ENCODE data around the gene ADAMTS2.

Gene ADAMTS2

DNA sequence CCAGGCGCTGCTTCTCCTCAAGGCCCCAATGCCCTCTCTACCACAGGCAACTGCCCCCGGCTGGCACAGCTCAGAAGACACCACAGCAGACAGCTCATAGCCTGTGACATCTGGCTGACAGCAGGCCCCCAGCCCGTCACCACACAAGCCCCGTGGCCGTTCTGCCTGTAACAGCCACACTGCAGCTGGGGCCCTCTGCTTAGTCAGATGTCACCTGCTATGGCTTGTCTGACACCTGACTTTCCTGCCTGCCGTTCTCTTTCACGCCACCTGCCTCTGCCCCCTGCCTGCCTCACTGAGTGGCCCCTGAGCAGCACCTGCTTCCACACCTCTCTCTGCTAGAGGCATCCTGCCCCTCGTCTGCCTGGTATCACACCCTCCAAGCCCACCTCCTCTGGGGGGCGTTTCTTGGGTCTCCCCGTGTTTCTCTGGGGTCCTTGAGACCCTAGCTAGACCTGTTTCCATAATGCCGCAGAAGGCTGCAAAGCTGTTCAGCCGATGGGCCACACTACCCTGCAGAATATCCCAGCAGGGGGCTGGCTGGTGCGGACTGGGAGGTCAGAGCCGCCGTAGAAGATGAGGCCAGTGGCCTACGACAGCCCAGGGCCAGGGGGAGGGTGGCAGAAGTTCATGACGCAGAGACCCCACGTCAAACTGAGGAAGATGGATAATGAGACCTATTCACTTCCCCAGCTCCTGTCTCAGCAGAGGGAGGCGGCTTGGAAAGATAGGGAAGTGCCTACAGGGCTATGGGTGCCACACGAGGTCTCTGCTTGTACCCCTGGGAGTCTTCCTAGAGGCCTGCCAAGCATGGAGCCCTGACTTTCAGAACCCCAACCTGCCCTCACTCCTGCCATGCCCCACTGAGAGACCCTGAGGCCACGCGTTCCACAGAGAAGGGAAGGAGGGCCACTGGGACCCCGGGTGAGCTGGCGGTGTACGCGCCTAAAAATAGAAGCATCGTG, 190.0 kb downstream of the ADAMTS2 start:
- no peak for DNase-seq (ENCODE audit: low read depth)

DNA sequence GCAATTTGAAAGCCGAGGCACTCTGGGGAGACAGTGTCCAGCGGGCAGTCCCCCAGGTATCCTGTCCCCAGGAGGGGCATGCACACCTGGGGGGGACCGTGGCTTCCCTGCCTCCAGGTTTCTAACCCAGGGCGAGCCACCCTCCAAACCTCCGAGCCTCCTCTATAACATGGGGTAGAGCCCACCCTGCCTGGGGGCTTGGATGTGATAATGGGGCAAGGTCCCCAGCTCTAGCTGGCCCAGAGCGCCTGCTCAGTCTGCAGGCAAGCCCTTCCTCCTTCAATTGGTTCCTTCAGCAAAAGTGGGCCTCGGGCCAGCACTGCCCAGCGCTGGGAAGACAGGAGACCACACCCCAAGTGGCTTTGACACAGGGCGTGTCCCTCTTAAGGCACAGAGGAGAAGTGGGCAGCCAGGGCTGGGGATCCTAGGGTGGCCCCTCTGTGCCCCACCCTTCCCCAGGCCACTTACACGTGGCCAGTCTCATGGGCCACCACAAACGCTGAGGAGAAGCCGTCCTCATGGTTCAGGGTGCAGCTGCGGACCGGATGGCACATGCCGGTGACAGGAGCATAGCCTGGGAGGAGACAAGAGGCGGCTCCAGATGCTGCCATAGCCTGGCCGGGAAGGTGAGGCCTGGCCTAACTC, 190.8 kb downstream of the ADAMTS2 start:
- DNase-seq (ENCODE audit: low read depth) = no peak

DNA sequence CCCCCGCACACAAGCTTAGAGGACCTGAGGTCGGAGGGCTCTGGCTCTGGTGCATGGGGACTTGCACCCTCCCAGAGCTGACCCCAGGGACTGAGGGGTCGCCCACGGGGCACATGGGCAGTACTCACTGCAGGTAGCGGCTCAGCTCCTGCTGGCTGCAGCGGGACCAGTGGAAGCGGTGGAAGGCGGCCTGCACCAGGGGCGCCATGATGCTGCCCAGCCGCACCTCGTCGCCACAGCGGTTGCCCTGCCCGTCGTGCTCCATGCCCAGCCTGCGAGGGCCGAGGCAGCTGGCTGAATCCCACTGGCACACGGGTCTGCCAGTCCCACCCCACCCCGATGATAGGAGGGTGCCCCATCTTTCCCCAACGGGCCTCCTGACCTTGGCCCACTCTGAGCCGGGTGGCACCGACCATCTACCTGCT, 191.3 kb downstream of the ADAMTS2 start:
- DNase-seq (ENCODE audit: low read depth) = no peak

DNA sequence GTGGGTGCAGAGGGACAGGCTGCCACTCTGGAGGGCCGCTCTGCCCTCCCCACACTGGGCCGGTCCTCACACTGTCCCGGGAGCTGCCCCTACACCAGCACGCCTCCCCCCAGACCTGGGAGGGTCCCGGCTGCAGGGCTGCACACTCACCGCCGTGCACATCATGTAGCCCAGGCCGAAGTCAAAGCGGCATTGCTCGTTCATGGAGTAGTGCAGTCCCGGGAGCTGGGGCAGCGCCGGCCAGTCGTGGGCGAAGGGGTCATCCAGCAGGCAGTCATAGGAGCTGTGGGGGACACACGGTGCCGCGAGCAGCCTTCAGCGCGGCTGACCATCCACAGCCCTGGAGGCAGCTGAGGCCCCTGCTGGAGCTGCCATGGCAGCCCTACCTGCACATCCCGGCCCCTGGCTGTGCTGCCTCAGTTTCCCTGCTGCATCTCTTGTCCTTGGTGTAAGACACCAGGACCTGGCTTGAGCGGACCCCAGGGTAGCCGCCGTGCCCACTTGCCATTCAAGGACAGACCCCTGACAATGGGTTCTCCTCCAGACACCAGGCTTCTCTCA, 191.8 kb downstream of the ADAMTS2 start:
- DNase-seq (ENCODE audit: low read depth) = no peak

DNA sequence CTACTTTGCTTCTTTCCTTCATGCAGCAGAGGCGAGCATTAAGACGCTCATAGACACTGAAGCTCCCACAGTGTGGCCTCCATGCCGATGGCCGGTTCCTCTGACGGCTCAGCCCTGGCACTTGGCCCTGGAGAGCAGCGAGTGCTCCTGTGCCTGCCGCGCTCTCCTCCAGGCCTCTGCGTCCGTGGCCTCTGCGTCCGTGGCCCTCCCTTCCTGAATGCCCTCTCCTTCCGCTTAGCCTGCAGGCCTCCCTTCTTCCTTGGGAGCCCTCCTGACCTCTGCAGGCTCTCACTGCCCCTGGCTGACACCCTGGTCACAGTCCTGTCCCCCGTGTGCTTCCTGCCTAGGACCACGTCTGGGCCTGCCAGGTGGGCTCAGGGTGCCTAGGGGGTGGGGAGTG, 192.3 kb downstream of the ADAMTS2 start:
- DNase-seq (ENCODE audit: low read depth) = no peak

DNA sequence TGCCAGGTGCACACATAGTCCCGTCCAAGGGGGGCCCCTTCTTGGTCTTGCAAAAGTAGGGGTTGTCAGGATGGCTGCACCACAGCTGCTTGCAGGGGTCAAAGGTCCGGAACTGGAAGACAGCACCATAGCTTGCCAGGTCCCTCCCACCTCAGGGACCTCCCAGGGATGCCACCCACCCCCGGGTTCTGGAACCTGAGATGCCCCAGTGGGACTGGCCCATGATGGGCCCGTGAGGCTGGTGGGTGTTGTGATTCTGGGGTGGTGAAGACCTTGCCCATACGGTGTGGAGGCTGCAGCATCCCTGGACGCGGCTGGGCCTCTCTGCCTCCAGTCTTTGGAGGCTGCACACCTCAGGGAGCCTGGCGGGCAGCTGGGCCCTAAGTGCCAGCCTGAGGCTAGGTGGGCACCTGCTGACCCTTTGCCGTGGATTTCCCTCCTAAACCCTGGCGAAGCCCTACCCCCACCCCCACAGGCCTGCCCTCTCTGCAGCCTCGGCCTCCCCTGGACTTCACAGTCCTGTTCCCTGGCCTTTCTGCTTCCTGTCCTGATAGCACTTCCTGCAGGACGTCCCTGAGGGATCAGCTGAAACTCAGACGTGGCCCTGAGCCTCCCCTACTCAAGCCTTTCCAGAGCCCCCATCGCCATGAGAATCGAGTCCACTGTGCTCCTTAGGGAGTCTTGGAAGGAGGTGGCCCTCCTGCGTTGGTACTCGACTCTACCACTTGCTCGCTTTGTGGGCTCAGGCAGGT, 192.9 kb downstream of the ADAMTS2 start:
- no peak for DNase-seq (ENCODE audit: low read depth)

DNA sequence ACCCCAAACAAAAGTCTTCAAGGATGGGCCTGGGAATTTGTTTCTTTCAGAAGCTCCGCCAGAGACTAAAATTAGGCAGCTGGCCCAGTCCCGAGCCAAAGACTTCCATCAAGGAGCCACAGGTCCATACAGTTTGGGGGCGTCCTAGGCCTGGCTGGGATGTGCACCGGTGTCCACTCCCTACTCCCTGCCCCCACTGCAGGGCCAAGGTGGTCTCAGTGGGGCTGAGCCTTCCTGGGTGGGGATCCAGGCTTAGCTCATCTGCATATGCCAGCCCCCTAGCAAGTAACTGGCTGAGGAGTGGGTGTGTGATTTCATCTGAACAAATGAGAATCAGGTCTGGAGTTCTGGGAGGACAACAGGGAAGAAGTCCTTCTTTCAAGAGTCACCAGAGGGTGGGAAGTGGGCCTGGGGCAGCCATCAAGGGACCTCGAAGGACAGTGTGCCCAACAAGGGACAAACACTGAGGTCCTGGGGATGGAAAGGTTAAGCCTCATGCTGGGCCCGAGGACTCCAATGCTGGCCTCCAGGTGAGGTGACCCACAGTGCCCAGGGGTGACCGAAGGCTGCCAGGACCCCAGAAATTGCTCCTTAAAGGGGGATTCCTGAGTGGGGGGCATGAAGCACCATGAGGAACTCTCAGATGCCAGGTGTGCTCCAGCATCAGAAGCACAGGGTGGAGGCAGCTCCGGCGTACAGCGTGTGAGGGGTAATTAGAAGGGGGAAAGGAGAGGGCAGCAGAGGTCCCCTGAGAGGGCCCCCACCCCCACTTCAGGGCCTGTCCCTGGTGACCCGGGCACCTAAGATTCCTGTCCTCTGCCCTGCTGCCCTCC, 193.8 kb downstream of the ADAMTS2 start:
- DNase-seq (ENCODE audit: low read depth) = no peak

DNA sequence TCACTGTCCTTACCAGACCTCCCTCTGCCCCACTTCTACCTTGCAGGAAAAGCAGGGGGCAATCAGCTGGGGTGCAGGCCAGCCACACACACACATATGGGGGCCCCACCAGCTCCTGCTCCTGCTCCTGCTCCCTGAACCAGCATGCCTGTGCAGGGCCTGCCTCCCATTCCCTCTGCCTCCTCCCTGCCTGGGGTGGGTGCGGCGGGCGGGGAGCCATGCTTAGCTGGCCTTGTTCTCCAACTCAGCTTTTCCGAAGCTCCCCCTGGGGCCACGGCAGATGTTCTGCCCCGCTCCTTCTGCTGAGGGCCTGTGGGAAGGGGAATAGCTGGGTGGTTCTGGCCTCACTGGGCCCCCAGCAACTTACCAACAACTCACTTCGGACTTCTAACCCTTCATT, 195.2 kb downstream of the ADAMTS2 start:
- no peak for DNase-seq (ENCODE audit: low read depth)

DNA sequence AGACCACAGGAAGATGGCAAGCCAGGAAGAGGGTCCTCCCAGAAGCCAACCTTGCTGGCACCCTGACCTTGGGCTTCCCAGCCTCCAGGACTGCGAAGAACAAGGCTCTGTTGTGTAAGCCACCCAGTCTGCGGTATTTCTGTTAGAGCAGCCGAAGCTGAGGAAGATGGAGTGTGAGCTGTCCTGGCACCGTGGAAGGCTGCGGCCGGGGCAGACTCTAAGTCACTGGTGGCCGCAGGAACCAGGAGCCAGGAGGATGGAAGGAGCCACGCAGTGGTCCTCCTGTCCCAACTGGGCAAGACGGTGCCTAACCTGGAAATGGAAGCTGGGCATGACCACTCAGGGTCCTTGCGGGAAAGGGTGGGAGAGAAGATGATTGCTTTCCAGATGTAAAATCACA, 196.0 kb downstream of the ADAMTS2 start:
- no peak for DNase-seq (ENCODE audit: low read depth)

DNA sequence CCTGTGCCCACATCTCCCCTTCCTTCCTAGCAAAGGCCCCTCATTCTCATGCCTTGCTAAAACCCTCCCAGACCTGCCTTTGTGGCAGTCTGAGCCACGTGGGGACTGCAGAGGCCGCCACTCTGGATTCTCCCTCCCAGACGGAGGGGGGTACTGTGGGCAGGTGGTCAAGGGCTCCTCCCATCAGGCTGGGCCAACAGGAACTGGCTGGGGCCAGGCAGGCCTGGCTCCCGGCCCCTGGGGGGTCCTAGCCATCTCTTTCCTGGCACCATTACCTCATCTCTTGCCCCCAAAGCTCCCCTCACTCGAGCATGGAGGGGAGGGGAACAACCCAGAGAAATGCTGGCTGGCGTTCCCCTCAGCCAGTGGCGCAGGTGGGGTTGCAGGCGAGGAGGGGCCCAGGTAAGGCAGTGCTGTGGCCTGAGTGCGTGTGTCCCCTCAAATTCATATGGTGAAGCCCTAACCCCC, 196.5 kb downstream of the ADAMTS2 start:
- no peak for DNase-seq (ENCODE audit: low read depth)

DNA sequence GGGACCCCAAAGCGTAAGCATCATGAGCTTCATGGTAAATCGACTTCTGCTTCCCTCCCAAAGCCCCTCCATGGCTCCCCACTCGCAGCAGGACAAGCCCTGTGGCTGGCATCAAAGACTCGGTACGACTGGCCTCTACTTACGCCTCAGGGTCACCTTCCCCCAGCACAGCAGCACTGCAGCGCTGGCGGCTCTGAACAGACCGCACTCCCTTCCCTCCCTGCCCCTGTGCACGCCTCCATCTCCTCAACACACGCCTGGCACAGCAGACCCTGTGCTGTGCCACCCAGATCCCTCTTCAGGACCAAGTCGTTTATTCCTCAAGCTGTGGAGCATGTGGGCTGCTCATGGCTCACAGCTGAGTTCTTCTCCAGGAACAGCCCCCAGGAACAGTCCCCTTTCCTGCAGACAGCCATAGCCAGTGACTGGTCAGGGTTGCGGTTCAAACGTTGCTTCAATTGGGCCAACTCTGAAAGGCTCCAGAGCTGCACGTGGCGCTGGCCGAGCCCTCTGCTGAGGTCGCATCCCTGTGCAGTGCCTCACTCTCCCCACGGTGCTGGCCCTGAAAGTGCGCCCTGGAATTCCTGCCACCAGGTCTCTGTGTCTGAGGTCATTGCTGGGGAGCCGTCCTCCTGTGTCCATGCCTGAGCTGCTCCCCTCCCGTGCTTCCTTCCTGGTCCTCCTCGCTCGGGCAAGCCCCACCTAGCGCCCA, 197.1 kb downstream of the ADAMTS2 start:
- no peak for DNase-seq (ENCODE audit: low read depth)

DNA sequence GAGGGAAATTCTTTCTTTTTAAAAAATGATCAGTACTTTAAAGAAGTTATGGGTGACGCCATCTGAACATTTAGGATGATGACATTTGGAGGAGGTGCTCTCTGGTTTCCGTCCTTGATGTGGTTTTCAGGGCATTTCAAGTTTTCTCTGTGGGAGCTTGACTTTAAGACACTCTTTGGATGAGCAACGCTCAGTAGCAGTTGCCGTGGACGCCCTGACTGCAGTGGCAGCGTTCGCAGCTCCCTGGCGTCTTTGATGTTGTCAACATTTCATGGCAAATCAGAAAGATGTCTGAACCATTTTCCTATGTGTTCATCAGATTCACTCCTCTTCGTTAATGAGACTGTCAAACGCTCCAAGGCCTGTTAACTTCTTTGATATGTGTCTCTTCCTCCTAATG, 199.0 kb downstream of the ADAMTS2 start:
- no peak for DNase-seq (ENCODE audit: low read depth)

DNA sequence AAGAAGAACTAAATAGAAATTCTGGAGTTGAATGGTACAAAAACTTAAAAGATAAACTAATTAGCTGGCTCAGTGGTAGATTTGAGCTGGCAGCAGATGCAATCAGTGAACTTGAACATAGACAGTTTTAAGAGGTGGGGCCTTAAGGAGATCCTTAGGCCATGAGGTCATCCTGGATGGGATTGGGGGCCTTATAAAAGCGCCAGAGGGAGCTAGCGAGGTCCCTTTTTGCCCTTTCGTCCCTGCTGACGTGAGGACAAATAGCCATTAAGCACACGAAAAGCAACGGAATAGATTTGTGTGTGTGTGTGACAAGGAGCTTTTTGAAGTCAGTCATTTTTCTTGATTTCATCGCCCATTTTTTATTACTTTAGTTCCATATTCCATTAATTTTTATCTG, 201.8 kb downstream of the ADAMTS2 start:
- no peak for DNase-seq (ENCODE audit: low read depth)

DNA sequence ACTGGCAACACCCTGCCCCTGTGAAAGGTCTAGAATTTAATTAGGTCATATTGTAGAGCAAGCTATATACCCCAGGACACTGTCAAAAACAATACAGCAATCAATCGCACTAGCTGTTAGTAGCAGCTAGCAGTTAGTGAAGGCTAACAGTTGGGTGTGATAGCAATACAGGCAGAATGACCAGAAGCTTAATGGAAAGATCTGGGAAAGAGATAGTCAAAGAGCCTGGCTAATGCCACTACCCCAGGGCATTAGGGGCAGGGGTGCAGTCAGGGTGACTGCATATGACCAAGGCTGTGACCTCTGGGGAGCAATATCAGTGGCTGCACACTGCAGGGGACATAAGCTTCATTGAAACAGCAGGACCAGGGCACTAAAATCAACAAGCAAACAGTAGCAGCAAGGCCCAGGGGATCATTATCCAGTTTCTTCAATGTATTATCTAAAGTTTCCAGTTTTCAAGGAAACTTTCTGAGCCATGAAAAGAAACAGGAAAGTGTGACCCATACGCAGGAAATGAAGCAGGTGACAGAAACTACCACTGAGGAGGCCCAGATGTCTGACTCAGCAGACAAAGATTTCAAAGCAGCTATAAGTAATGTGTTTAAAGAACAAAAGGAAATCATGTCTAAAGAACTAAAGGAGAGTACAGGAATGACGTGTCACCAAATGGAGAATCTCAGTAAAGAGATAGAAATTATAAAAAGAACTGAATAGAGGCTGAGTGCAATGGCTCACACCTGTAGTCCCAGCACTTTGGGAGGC, 202.6 kb downstream of the ADAMTS2 start:
- peak; percentile 81 for DNase-seq (ENCODE audit: low read depth)

DNA sequence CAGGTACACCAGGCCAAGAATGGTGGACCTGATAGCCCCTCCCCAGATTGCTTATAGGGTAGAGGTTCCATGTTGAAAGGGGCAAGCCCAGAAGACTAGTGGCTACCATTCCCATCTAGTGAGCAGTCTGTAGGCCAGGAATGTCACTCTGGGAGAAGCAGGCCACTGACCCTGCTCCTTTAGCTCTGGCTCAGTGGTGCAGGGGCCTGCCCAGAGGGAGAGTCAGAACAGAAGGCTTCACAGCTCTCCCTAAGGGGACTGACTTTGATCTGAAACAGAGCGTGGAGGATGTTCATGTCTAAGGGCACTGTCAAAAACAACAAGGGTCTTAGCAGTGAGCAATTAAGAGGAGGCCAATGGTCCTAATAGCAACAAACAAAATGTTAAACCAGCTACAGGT, 203.4 kb downstream of the ADAMTS2 start:
- DNase-seq (ENCODE audit: low read depth) = no peak

DNA sequence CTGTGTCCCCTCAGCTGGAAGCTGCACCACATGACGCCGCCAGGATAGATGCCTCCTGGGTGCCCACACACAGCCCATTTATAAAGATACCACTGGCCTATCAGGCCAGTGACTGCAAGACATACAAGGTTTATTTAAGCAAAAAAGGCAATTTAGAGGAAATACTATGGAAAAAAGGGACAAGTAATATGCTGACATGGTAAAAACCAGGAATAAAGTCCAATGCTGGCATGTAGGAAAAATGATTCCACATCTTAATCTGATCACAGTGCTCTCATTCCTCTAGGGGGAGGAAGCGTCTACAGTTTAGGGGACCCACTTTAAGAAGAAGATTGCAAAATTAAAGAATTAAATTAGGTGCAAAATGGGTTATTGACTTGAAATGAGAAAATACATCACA, 205.0 kb downstream of the ADAMTS2 start:
- DNase-seq (ENCODE audit: low read depth) = no peak

DNA sequence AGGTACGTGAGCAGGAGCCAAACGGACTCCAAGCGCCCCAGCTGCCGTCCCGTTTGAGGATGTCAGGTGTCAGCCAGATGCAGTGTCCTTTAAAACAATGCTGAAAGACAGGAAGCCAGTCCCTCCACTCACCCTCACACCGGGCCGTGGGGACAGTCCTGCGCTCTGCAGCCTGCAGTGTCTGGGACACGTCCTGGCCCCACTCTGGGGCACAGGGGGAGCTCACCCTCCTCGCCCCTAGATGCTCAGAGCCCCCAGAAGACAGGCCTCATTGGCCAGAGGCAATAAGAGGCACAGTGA, 205.4 kb downstream of the ADAMTS2 start:
- no peak for DNase-seq (ENCODE audit: low read depth)

DNA sequence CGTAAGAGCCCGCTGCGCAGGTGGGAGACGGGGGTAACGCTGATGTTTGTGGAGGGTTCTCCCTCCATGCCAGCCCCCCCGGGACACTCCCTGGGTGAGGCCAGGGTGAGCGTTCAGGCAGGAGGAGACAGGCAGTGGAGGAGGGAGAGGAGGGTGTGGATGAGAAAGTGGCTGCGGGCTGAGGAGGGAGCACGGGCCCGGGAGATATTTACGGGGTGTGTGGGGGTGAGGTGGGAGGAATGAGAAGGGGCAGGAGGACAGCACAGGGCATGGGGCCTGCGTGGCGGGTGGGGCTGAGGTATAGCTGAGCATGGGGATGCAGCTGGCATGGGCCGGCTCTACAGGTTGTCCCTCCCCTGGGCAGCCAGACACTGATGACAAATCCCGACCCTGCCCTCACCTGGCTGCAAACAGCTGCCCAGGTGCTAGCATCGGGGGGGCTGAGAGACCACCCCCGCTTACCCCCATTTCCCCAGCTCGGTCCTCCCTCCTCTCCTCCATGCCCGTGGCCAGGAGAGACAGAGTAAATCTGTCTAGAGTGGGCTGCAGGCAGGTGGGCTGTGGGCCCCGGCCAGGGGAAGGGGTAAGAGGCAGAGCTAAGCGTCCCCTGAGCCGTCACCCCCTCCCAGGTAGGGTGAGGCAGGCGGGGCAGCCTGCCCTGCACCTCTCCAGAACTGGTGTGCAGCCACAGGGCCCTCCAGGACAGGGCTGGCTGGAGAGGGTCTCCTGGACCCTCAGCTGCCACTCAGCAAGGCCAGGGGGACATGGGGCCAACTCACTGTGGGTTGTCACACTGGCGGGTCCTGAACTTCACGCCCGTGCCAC, 205.9 kb downstream of the ADAMTS2 start:
- DNase-seq (ENCODE audit: low read depth) = no peak

DNA sequence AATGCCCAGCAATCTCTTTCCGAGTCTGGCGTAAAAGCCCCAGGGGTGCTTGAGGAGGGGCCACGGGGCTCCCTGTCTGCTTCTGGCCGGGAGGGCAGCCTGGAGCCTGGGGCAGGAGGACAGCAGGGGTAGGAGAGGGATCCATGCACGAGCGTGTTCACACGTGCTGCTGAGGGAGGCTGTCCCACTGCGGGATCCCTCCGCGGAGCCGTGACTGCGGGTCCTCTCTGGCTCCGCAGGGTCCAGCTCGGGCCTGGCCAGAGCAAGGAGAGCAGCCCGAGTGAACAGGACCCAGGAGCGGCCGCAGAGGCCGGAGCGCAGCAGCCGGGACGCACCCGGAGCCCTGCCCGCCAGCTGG, 206.7 kb downstream of the ADAMTS2 start:
- no peak for DNase-seq (ENCODE audit: low read depth)

Data from HS-5 (cell line).